A549 (cell line): ENCODE measurements around the gene REXO2.

Experiments used
- EP300 ChIP-seq, 2 experiments: fragments of >200 bp; sonication (Bioruptor Twin); formaldehyde crosslinking; IDR thresholded peaks; 2 replicates in 1 of 2; 3 replicates in 1 of 2; pipeline ENCODE4 v1.6.1; 2016 to 2017
- NFE2L2 ChIP-seq: fragments of 150-350 bp; conservative IDR thresholded peaks from 2 replicates; pipeline ENCODE4 v1.6.1; 2014; ENCODE audit warnings: low read length
- TF ChIP-seq, protein P1 (sequence below): fragments of 200-600 bp; sonication (generic); IDR thresholded peaks from 2 replicates; pipeline ENCODE4 v1.6.1; 2016; ENCODE audit warnings: antibody characterized with exemption, mild to moderate bottlenecking, moderate library complexity

DNA sequence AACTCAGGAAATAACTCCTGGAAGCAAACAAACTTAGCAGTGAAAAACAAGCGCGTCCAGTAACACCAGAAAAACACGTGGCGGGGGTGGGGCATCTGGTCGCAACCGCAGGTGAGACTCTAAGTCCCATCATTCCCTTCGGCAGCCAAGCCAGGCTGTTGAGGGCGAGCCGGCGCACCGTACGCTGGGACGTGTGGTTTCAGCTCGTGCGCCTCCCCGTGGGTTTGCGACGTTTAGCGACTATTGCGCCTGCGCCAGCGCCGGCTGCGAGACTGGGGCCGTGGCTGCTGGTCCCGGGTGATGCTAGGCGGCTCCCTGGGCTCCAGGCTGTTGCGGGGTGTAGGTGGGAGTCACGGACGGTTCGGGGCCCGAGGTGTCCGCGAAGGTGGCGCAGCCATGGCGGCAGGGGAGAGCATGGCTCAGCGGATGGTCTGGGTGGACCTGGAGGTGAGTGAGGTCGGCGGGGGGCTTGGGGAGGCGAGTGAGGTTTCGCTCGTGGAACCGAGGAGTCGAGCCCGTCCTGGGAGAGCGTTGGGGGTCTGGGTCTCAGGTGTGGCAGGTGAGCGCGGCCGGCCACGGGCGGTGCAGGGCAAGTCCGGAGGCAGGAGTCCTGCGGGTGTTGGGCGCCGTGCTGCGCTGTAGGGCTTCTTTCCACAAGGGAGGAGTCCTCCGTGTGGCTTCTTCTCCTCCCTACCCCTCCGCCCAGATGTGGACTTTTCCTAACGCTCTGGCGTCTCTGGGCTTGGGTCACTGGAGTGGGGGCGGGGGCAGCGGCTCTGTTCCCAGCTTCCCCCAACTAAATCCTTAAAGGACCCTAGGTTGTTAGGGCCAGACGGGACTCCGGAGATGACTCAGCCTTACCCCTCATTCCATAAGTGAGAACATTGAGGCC is at the start of gene REXO2:
- no peak for TF ChIP-seq NFE2L2
- TF ChIP-seq EP300 (IDR thresholded peaks at IDR 0.05), result no peak
- TF ChIP-seq, protein P1, sequence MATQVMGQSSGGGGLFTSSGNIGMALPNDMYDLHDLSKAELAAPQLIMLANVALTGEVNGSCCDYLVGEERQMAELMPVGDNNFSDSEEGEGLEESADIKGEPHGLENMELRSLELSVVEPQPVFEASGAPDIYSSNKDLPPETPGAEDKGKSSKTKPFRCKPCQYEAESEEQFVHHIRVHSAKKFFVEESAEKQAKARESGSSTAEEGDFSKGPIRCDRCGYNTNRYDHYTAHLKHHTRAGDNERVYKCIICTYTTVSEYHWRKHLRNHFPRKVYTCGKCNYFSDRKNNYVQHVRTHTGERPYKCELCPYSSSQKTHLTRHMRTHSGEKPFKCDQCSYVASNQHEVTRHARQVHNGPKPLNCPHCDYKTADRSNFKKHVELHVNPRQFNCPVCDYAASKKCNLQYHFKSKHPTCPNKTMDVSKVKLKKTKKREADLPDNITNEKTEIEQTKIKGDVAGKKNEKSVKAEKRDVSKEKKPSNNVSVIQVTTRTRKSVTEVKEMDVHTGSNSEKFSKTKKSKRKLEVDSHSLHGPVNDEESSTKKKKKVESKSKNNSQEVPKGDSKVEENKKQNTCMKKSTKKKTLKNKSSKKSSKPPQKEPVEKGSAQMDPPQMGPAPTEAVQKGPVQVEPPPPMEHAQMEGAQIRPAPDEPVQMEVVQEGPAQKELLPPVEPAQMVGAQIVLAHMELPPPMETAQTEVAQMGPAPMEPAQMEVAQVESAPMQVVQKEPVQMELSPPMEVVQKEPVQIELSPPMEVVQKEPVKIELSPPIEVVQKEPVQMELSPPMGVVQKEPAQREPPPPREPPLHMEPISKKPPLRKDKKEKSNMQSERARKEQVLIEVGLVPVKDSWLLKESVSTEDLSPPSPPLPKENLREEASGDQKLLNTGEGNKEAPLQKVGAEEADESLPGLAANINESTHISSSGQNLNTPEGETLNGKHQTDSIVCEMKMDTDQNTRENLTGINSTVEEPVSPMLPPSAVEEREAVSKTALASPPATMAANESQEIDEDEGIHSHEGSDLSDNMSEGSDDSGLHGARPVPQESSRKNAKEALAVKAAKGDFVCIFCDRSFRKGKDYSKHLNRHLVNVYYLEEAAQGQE, result no peak
